ENCODE measurements around the gene SRRT. TPM values are rescaled to one million over a fixed set of nuclear protein-coding genes. Genes with fewer than 3 reads are reported as not detected.
A peak's percentile ranks its signal among the peaks of the same experiment; 100 is the strongest.

Gene SRRT
- total and polyA plus RNA-seq, 4 donors: 58.5 to 120 (median 78.0) TPM

DNA sequence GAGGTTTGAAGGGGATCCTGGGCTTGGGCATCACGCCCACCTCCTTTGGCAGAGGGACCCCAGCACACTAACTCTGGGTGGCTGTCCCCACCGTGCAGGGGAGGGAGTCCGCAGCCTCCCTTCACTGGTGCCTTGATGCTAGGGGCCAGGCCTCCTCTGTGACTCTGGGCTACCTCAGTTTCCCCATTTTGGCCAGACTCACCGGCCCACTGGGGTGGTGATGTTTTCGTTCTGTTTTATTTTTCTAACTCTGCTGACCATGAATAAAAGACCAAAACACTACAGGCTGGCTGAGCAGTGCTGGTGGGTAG is 8.2 kb upstream of the SRRT start:
- H3K4me1 ChIP-seq (ENCODE audit: control insufficient read depth in 5 of 5, insufficient read depth in 5 of 5, low read length in 5 of 5): peaks cover 0 to 19% (median 7%) of the 10 kb centered on the region in 5 donors
- ATAC-seq (ENCODE audit: insufficient read depth, low FRiP score): no peak
- H3K27me3 ChIP-seq (ENCODE audit: control insufficient read depth in 3 of 3, insufficient read depth in 3 of 3, low read length in 2 of 3): no peaks in the 10 kb centered on the region
- peak overlapping the region; percentile 70 to 86 for H3K9ac ChIP-seq (ENCODE audit: insufficient read depth in 1 of 2, low read length in 2 of 2)
- H3K4me3 ChIP-seq: peak overlapping the region; percentile 25
- no peaks in the 10 kb centered on the region for H3K9me3 ChIP-seq (ENCODE audit: control insufficient read depth in 4 of 4, insufficient read depth in 3 of 4, low read length in 3 of 4)
- DNase-seq: no peak
- no peak for TF ChIP-seq CTCF (IDR thresholded peaks at IDR 0.05; ENCODE audit: control extremely low read depth, extremely low read depth)
- 44 to 64% methylated on average over 5 of the region's 5 CpGs for WGBS, 2 donors
- peaks cover 0 to 19% (median 10%) of the 10 kb centered on the region in 4 donors for H3K36me3 ChIP-seq (ENCODE audit: control insufficient read depth in 4 of 4, insufficient read depth in 4 of 4, low read length in 4 of 4)
- H3K27ac ChIP-seq (ENCODE audit: low read depth in 1 of 2, low read length in 1 of 2): peak overlapping the region; percentile 72 to 78

GRCh38 chr7:100867040-100867775 is 7.7 kb upstream of the SRRT start, which contains the start of gene TRIP6:
Gene TRIP6, plus strand, starts transcription at chr7:100867387. Its CDS starts 111 bp downstream, at chr7:100867498.
- Histone ChIP-seq H3K4me3 (peak within 1 kb of the TSS; percentile 25), H3K27me3 (ENCODE audit: control insufficient read depth in 3 of 3, insufficient read depth in 3 of 3, low read length in 2 of 3) (no peaks in the 10 kb centered on the region), H3K9me3 (ENCODE audit: control insufficient read depth in 4 of 4, insufficient read depth in 3 of 4, low read length in 3 of 4) (no peaks in the 10 kb centered on the region), H3K9ac (ENCODE audit: insufficient read depth in 1 of 2, low read length in 2 of 2) (peak within 1 kb of the TSS; percentile 86 to 90), H3K4me1 (ENCODE audit: control insufficient read depth in 5 of 5, insufficient read depth in 5 of 5, low read length in 5 of 5) (peaks cover 0 to 19% (median 7%) of the 10 kb centered on the region in 5 donors), H3K36me3 (ENCODE audit: control insufficient read depth in 4 of 4, insufficient read depth in 4 of 4, low read length in 4 of 4) (peaks cover 0 to 19% (median 10%) of the 10 kb centered on the region in 4 donors), H3K27ac (ENCODE audit: low read depth in 1 of 2, low read length in 1 of 2) (peak within 1 kb of the TSS; percentile 78 to 81)
- WGBS, 2 donors: 5 to 9% methylated on average over 42 of the region's 42 CpGs
- peak; percentile 96 to 98 (median 97) for DNase-seq
- ATAC-seq (ENCODE audit: insufficient read depth, low FRiP score): peak; percentile 83
- TF ChIP-seq CTCF (IDR thresholded peaks at IDR 0.05; ENCODE audit: control extremely low read depth, extremely low read depth): no peak

- Histone ChIP-seq H3K4me1 (ENCODE audit: control insufficient read depth in 5 of 5, insufficient read depth in 5 of 5, low read length in 5 of 5) (peaks cover 0 to 19% (median 7%) of the 10 kb centered on the region in 5 donors), H3K9ac (ENCODE audit: insufficient read depth in 1 of 2, low read length in 2 of 2) (peak overlapping the region; percentile 86 to 90), H3K4me3 (peak overlapping the region; percentile 25), H3K36me3 (ENCODE audit: control insufficient read depth in 4 of 4, insufficient read depth in 4 of 4, low read length in 4 of 4) (peaks cover 0 to 18% (median 14%) of the 10 kb centered on the region in 4 donors), H3K27ac (ENCODE audit: low read depth in 1 of 2, low read length in 1 of 2) (peak overlapping the region; percentile 78 to 81), H3K9me3 (ENCODE audit: control insufficient read depth in 4 of 4, insufficient read depth in 3 of 4, low read length in 3 of 4) (no peaks in the 10 kb centered on the region), H3K27me3 (ENCODE audit: control insufficient read depth in 3 of 3, insufficient read depth in 3 of 3, low read length in 2 of 3) (no peaks in the 10 kb centered on the region)
- ATAC-seq (ENCODE audit: insufficient read depth, low FRiP score) (no peak), DNase-seq (peak in 1 of 3 donors; percentile 29)
- 39 to 43% methylated on average over 27 of the region's 27 CpGs for WGBS, 2 donors
- TF ChIP-seq CTCF (IDR thresholded peaks at IDR 0.05; ENCODE audit: control extremely low read depth, extremely low read depth): no peak
Observed at GRCh38 chr7:100867776-100868485, 7.0 kb upstream of the SRRT start.

Measured in lung (tissue), 12 donors.